ENCODE measurements around the gene HYLS1.
"Not testable (repeated sequence)": the region's sequence is repeated elsewhere in the genome, so short reads cannot be mapped to it uniquely, and the experiment has no call there.

Gene HYLS1

GRCh38 chr11:125887373-125888324, at the start of gene HYLS1:
TSS of gene HYLS1 (plus strand) at chr11:125887668. CDS start at chr11:125899369, 11,701 bp downstream.
- peak within 1 kb of the TSS; percentile 63 for H3K4me3 ChIP-seq (ENCODE audit: low read depth, low read length)
- in situ Hi-C loops (cut with HindIII; ENCODE audit: low sequenced_read_pairs) = no loop called here
- peak; percentile 11 for TF ChIP-seq CTCF (IDR thresholded peaks at IDR 0.05; ENCODE audit: low read depth, low read length)
- peak; percentile 99 for DNase-seq (ENCODE audit: low read depth, low spot score)

GRCh38 chr11:125842321-125842948, 45.0 kb upstream of the HYLS1 start:
- no peak for TF ChIP-seq CTCF (IDR thresholded peaks at IDR 0.05; ENCODE audit: low read depth, low read length)
- H3K4me3 ChIP-seq (ENCODE audit: low read depth, low read length) = no peak overlapping the region
- DNase-seq (ENCODE audit: low read depth, low spot score) = no peak
- in situ Hi-C loops (cut with HindIII; ENCODE audit: low sequenced_read_pairs) = no loop called here

GRCh38 chr11:125846188-125846587, 41.3 kb upstream of the HYLS1 start:
- DNase-seq (ENCODE audit: low read depth, low spot score) = no peak
- in situ Hi-C loops (cut with HindIII; ENCODE audit: low sequenced_read_pairs) = no loop called here
- TF ChIP-seq CTCF (IDR thresholded peaks at IDR 0.05; ENCODE audit: low read depth, low read length) = no peak
- no peak overlapping the region for H3K4me3 ChIP-seq (ENCODE audit: low read depth, low read length)

- in situ Hi-C loops (cut with HindIII; ENCODE audit: low sequenced_read_pairs); DNase-seq (ENCODE audit: low read depth, low spot score); H3K4me3 ChIP-seq (ENCODE audit: low read depth, low read length): not testable (repeated sequence)
These were observed 29.8 kb upstream of the HYLS1 start for GRCh38 chr11:125857670-125858069.

- H3K4me3 ChIP-seq (ENCODE audit: low read depth, low read length); in situ Hi-C loops (cut with HindIII; ENCODE audit: low sequenced_read_pairs); DNase-seq (ENCODE audit: low read depth, low spot score): not testable (repeated sequence)
These were observed 24.7 kb upstream of the HYLS1 start for GRCh38 chr11:125862786-125863185.

- in situ Hi-C loops (cut with HindIII; ENCODE audit: low sequenced_read_pairs); DNase-seq (ENCODE audit: low read depth, low spot score); H3K4me3 ChIP-seq (ENCODE audit: low read depth, low read length): not testable (repeated sequence)
These were observed 22.1 kb upstream of the HYLS1 start for GRCh38 chr11:125865354-125865753.

GRCh38 chr11:125869521-125869920, 17.9 kb upstream of the HYLS1 start:
- no peak overlapping the region for H3K4me3 ChIP-seq (ENCODE audit: low read depth, low read length)
- DNase-seq (ENCODE audit: low read depth, low spot score) = no peak
- TF ChIP-seq CTCF (IDR thresholded peaks at IDR 0.05; ENCODE audit: low read depth, low read length) = no peak
- in situ Hi-C loops (cut with HindIII; ENCODE audit: low sequenced_read_pairs) = no loop called here

All from astrocyte of the spinal cord (primary cell).